HepG2 (cell line): Measurements from ENCODE around the gene CFAP221.

Experiments
- PHF8 ChIP-seq: sonication (generic); formaldehyde crosslinking; IDR thresholded peaks from 2 replicates; pipeline ENCODE4 v1.5.0; 2020; ENCODE audit warnings: missing genetic modification reagents
- POLR2A ChIP-seq, 2 experiments: IDR thresholded peaks; 2 replicates each; pipeline ENCODE4 v1.6.1; 2011; ENCODE audit warnings: low read depth in 2 of 2, low read length in 2 of 2, mild to moderate bottlenecking in 1 of 2, moderate library complexity in 1 of 2; ENCODE audit not compliant: insufficient read depth in 1 of 2
- SMARCC2 ChIP-seq: fragments of 450-650 bp; IDR thresholded peaks from 2 replicates; pipeline ENCODE4 v1.6.1; 2017; ENCODE audit warnings: antibody characterized with exemption, mild to moderate bottlenecking
- ZNF20 ChIP-seq: sonication (generic); formaldehyde crosslinking; IDR thresholded peaks from 2 replicates; pipeline ENCODE4 v1.4.0; 2020; ENCODE audit warnings: mild to moderate bottlenecking, moderate library complexity, missing genetic modification reagents
- ZNF563 ChIP-seq: sonication (generic); formaldehyde crosslinking; IDR thresholded peaks from 2 replicates; pipeline ENCODE4 v1.8.0; 2022; ENCODE audit warnings: mild to moderate bottlenecking, moderate library complexity, missing genetic modification reagents
- TF ChIP-seq, protein P1 (sequence below): IDR thresholded peaks from 2 replicates; pipeline ENCODE4 v1.6.1; 2016; ENCODE audit warnings: control low read depth

DNA sequence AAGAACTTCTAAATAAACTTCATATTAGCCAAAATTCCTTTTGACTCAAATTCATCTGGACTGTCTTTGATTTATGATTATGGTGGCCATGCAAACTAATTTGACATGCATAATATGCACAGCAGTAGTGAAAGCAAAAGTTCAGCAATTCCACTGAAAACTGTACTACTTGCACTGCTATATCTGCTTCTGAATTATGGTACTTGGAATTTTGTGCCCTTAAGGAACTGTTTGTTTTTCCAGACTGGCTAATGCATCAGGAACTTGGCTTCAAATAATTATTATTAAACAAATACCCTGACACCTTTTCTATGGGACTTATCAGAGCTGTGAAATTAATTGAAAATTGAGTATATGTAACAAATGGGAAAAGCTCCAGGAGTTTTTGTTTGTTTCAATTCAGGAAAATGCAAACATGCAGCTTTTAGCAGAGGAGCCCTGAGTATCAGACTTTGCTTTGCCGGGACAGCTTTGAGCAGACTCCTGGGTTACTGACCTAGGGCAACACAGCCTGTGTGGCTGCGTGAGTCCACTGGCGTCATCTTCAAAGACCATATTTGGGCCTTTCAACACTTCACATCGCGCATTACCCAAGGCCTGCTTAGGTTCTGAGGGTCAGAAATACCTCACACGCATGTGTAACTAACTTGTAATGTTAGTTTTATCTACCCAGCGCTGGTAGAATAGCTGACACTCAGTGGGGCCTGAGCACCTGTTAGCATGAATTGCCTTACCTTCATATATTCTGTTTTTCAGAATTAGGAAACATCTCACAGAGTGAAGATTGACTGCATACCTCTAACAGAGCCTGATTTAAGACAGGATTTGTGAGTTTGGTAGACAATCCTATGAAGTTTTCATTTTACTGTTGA is 35.4 kb downstream of the CFAP221 start:
- TF ChIP-seq SMARCC2, result no peak
- no peak for TF ChIP-seq PHF8
- TF ChIP-seq ZNF20 (CRISPR knock-in tag), result no peak
- no peak for TF ChIP-seq ZNF563
- TF ChIP-seq, protein P1, sequence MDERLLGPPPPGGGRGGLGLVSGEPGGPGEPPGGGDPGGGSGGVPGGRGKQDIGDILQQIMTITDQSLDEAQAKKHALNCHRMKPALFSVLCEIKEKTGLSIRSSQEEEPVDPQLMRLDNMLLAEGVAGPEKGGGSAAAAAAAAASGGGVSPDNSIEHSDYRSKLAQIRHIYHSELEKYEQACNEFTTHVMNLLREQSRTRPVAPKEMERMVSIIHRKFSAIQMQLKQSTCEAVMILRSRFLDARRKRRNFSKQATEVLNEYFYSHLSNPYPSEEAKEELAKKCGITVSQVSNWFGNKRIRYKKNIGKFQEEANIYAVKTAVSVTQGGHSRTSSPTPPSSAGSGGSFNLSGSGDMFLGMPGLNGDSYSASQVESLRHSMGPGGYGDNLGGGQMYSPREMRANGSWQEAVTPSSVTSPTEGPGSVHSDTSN (CRISPR knock-in tag), result no peak
- no peak for TF ChIP-seq POLR2A (IDR thresholded peaks at IDR 0.05; ENCODE audit: insufficient read depth in 1 of 2, low read depth in 2 of 2, low read length in 2 of 2)
